HepG2 (cell line): Measurements from ENCODE around the gene ERICH3. TPM values are rescaled to one million over a fixed set of nuclear protein-coding genes. Genes with fewer than 3 reads are reported as not detected.

ENCODE experiments used
- ATAC-seq: fragments of 200-7000 bp; cut with Tn5 transposase; 3 replicates; pipeline ENCODE4 v1.9.1; 2020; ENCODE audit warnings: mild to moderate bottlenecking, moderate library complexity
- BruUV-seq: library from RNA; stranded (reverse); fragments of 400-500 nt; replicated peaks from 2 replicates; lab custom pipeline; 2021; lab: Mats Ljungman, UMichigan
- CTCF ChIA-PET: fragments of 300-600 bp; formaldehyde crosslinking; extraction: SDS; loops from one replicate; lab custom pipeline; 2021; ENCODE audit warnings: low total read pairs, inconsistent platforms, low intra/inter-chr PET ratio; lab: Yijun Ruan, JAX
- POLR2A ChIA-PET: fragments of 350-600 bp; sonication (Branson Sonifier 250); formaldehyde crosslinking; loops from one replicate; lab custom pipeline; 2020; ENCODE audit warnings: antibody characterized with exemption, inconsistent platforms; lab: Yijun Ruan, JAX
- DNase-seq: peaks from one replicate; pipeline ENCODE4 v3.0.0-alpha.2; 2015; ENCODE audit warnings: low spot score
- FAIRE-seq: peaks from 3 replicates; lab custom pipeline; 2011; peaks lifted over from hg19 to GRCh38; lab: Jason Lieb, UNC
- H2AFZ ChIP-seq: one replicate; pipeline ENCODE4 v1.6.1; 2011; ENCODE audit warnings: low read length, inconsistent platforms
- H3K27ac ChIP-seq: fragments of 300-600 bp; 3 replicates; pipeline ENCODE4 v1.8.0; 2011; ENCODE audit warnings: mixed run types, mild to moderate bottlenecking, mixed read lengths, low read length, inconsistent platforms; ENCODE audit not compliant: insufficient read depth; ENCODE audit errors: extremely low read length
- H3K27me3 ChIP-seq, 2 experiments: fragments of 200-600 bp in 1 of 2; 2 replicates in 1 of 2; 3 replicates in 1 of 2; pipeline versions ENCODE4 v1.6.0 to v1.8.0; 2011; ENCODE audit warnings: low read length in 2 of 2, mild to moderate bottlenecking in 2 of 2, moderate library complexity in 2 of 2, inconsistent platforms in 1 of 2; ENCODE audit not compliant: insufficient read depth in 2 of 2, control insufficient read depth in 1 of 2
- H3K36me3 ChIP-seq, 2 experiments: fragments of 200-600 bp in 1 of 2; replicated peaks in 1 of 2; 2 replicates in 1 of 2; 3 replicates in 1 of 2; pipeline versions ENCODE4 v1.5.1 to v1.8.0; 2011; ENCODE audit warnings: low read length in 2 of 2, inconsistent platforms in 1 of 2; ENCODE audit not compliant: insufficient read depth in 2 of 2, control insufficient read depth in 1 of 2
- H3K4me1 ChIP-seq: 2 replicates; pipeline ENCODE4 v1.5.1; 2012; ENCODE audit warnings: low read length, inconsistent platforms; ENCODE audit not compliant: insufficient read depth
- H3K4me2 ChIP-seq: 2 replicates; pipeline ENCODE4 v1.6.0; 2011; ENCODE audit warnings: low read depth, low read length, inconsistent platforms
- H3K4me3 ChIP-seq, 3 experiments: fragments of 200-600 bp in 1 of 3; sonication (generic), shearing (Covaris generic) in 1 of 3; replicated peaks in 1 of 3; 2 replicates each; pipeline ENCODE4 v1.5.1; 2011 to 2016; ENCODE audit warnings: low read length in 3 of 3, inconsistent platforms in 2 of 3, low read depth in 2 of 3, mild to moderate bottlenecking in 2 of 3, control low read depth in 1 of 3, mixed read lengths in 1 of 3; ENCODE audit not compliant: insufficient read depth in 1 of 3
- H3K79me2 ChIP-seq: one replicate; pipeline ENCODE4 v1.6.1; 2011; ENCODE audit warnings: low read length, inconsistent platforms; ENCODE audit not compliant: insufficient read depth
- H3K9ac ChIP-seq: 2 replicates; pipeline ENCODE4 v1.6.0; 2011; ENCODE audit warnings: mild to moderate bottlenecking, low read depth, low read length, inconsistent platforms; ENCODE audit not compliant: insufficient read depth
- H3K9me3 ChIP-seq: 2 replicates; pipeline ENCODE4 v1.5.1; 2012; ENCODE audit warnings: mild to moderate bottlenecking, low read length
- H4K20me1 ChIP-seq: 2 replicates; pipeline ENCODE4 v1.6.0; 2011; ENCODE audit warnings: inconsistent platforms, mild to moderate bottlenecking, low read length, moderate library complexity; ENCODE audit not compliant: insufficient read depth
- HCFC1 ChIP-seq: fragments of 150-350 bp; IDR thresholded peaks from 2 replicates; pipeline ENCODE4 v1.6.1; 2014; ENCODE audit warnings: low read depth, low read length
- HNF4A ChIP-seq: sonication (generic); formaldehyde crosslinking; IDR thresholded peaks from 2 replicates; pipeline ENCODE4 v1.4.0; 2020; ENCODE audit warnings: missing genetic modification reagents
- HNRNPLL ChIP-seq: fragments of 200-400 bp; formaldehyde crosslinking; IDR thresholded peaks from 2 replicates; pipeline ENCODE4 v1.6.1; 2017; ENCODE audit warnings: mild to moderate bottlenecking, low read depth, low read length; ENCODE audit not compliant: poor library complexity, severe bottlenecking
- NCOR1 ChIP-seq: fragments of 200-600 bp; sonication (generic); IDR thresholded peaks from 2 replicates; pipeline ENCODE4 v1.7.0; 2017; ENCODE audit warnings: antibody characterized with exemption, low read length, borderline replicate concordance
- PCBP1 ChIP-seq: fragments of 200-400 bp; formaldehyde crosslinking; IDR thresholded peaks from 2 replicates; pipeline ENCODE4 v1.6.1; 2017; ENCODE audit warnings: mild to moderate bottlenecking, low read depth, low read length, borderline replicate concordance
- RNF2 ChIP-seq: fragments of 450-650 bp; conservative IDR thresholded peaks from 2 replicates; pipeline ENCODE4 v1.6.1; 2016; ENCODE audit warnings: low read depth
- SOX13 ChIP-seq, 3 experiments: fragments of 450-650 bp in 1 of 3; sonication (generic) in 1 of 3; formaldehyde crosslinking in 1 of 3; IDR thresholded peaks in 2 of 3; conservative IDR thresholded peaks in 1 of 3; 2 replicates each; pipeline versions ENCODE4 v1.5.0 to v1.6.1; 2016 to 2020; ENCODE audit warnings: antibody characterized with exemption in 1 of 3, mild to moderate bottlenecking in 1 of 3, missing compliant biosample characterization in 1 of 3, missing genetic modification reagents in 1 of 3, moderate library complexity in 1 of 3
- TGIF2 ChIP-seq: IDR thresholded peaks from 2 replicates; pipeline ENCODE4 v1.6.1; 2016; ENCODE audit warnings: control low read depth, missing compliant biosample characterization
- ZNF180 ChIP-seq: sonication (generic); formaldehyde crosslinking; IDR thresholded peaks from 2 replicates; pipeline ENCODE4 v1.4.0; 2020; ENCODE audit warnings: low read depth, missing genetic modification reagents, borderline replicate concordance
- ZNF224 ChIP-seq: sonication (generic); formaldehyde crosslinking; IDR thresholded peaks from 2 replicates; pipeline ENCODE4 v1.5.0; 2020; ENCODE audit warnings: mild to moderate bottlenecking, missing genetic modification reagents
- ZNF441 ChIP-seq: sonication (generic); formaldehyde crosslinking; IDR thresholded peaks from 2 replicates; pipeline ENCODE4 v1.7.0; 2021; ENCODE audit warnings: missing genetic modification reagents, borderline replicate concordance
- ZNF446 ChIP-seq: sonication (generic); formaldehyde crosslinking; IDR thresholded peaks from 2 replicates; pipeline ENCODE4 v1.5.0; 2020; ENCODE audit warnings: mild to moderate bottlenecking, missing genetic modification reagents
- ZNF792 ChIP-seq: IDR thresholded peaks from 2 replicates; pipeline ENCODE4 v1.6.1; 2016
- WGBS: methylation state at CpG from one replicate; pipeline ENCODE4 v1.1.6; 2017; ENCODE audit warnings: low lambda C conversion rate; 5-methylcytosine and 5-hydroxymethylcytosine counted together
- in situ Hi-C: cut with HindIII; loops from 2 replicates; pipeline ENCODE4 v1.10.0; 2017; ENCODE audit warnings: low pct_unique_long_range_greater_than_20kb; ENCODE audit not compliant: extremely low pct_ligation_motif_present
- intact Hi-C: fragments of 100-400 bp; cut with micrococcal nuclease; formaldehyde crosslinking; loops from one replicate; pipeline ENCODE4 v1.10.0; 2022; ENCODE audit not compliant: unreplicated experiment
- polyA plus RNA-seq, 8 experiments: library from polyadenylated mRNA; depleted of rRNA in 3 of 8; stranded (reverse) in 7 of 8; unstranded in 1 of 8; fragments of >200 nt; fragmentation: Illumina TruSeq in 4 of 8; extraction: Trizol in 4 of 8; gene quantifications; 2 replicates each; pipeline versions ENCODE4 v1.2.1 to v1.2.3, GENCODE V29; 2011 to 2016; ENCODE audit warnings: low read depth in 4 of 8, missing spikeins in 1 of 8, mixed read lengths in 1 of 8; ENCODE audit not compliant: insufficient read depth in 1 of 8
- total RNA-seq, 5 experiments: library from RNA; depleted of rRNA; stranded (reverse); fragments of >200 nt; fragmentation: Illumina TruSeq; extraction: Trizol; gene quantifications; 2 replicates each; pipeline ENCODE4 v1.2.3, GENCODE V29; 2016; ENCODE audit warnings: low read depth in 1 of 5
- TF ChIP-seq, protein P1 (sequence below): sonication (generic); formaldehyde crosslinking; IDR thresholded peaks from 2 replicates; pipeline ENCODE4 v1.4.0; 2020; ENCODE audit warnings: missing genetic modification reagents, borderline replicate concordance
- TF ChIP-seq, protein P2 (sequence below), 2 experiments: fragments of 450-650 bp in 1 of 2; sonication (generic) in 1 of 2; formaldehyde crosslinking; IDR thresholded peaks; 2 replicates each; pipeline versions ENCODE4 v1.5.0 to v1.8.0; 2020 to 2022; ENCODE audit warnings: mild to moderate bottlenecking in 1 of 2, missing genetic modification reagents in 1 of 2
- TF ChIP-seq, protein P3 (sequence below), 2 experiments: sonication (generic) in 1 of 2; formaldehyde crosslinking in 1 of 2; IDR thresholded peaks; 2 replicates each; pipeline versions ENCODE4 v1.4.0 to v1.6.1; 2016 to 2020; ENCODE audit warnings: borderline replicate concordance in 1 of 2, low read depth in 1 of 2, mild to moderate bottlenecking in 1 of 2, missing genetic modification reagents in 1 of 2

ERICH3 gene
- total and polyA plus RNA-seq, 2 of the 13 experiments (the other 11 are each of a cell fraction or from before 2014, with no cell fraction given) = 0.03 TPM; not detected in 1

DNA sequence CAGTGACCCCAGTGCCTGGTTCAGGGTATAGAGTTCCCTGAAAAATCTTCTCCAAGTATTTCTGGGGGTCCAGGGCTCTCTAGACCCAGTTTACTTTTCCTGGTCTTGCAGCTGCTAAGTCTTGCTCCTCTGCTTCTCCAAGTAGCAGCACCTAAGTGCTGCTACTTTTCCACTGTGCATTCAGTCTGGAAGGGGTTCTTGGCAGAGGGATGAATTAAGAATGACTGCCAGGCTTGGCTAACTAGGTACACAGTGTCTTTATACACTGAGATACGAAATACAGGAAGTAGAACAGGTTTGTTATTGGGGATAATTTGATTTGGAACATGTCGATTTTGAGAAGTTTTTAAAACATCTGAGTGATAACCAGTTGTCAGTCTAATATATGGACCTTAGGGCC is 24.2 kb upstream of the ERICH3 start (continued):
- no peak for TF ChIP-seq PCBP1
- no peak for TF ChIP-seq NCOR1
- TF ChIP-seq ZNF180 (CRISPR knock-in tag) = no peak
- TF ChIP-seq, protein P1, sequence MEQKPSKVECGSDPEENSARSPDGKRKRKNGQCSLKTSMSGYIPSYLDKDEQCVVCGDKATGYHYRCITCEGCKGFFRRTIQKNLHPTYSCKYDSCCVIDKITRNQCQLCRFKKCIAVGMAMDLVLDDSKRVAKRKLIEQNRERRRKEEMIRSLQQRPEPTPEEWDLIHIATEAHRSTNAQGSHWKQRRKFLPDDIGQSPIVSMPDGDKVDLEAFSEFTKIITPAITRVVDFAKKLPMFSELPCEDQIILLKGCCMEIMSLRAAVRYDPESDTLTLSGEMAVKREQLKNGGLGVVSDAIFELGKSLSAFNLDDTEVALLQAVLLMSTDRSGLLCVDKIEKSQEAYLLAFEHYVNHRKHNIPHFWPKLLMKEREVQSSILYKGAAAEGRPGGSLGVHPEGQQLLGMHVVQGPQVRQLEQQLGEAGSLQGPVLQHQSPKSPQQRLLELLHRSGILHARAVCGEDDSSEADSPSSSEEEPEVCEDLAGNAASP (CRISPR knock-in tag) = no peak

DNA sequence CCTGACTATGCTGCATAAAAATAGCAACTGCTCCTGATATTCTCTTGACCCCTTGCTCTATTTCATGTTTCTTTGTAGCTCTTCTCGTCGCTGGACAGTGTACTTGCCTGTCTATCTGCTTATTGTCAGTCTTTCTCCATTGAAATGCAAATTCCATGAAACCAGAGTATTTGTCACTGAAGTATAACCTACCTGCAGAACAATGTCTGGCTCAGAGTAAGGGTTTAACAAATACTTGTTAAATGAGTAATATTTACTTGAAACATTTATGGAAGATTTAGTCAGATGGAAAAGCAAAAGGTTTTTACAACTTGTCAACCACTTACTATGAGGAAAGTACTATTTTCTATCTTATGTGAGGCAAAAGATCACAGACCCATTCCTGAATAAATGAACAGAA is 19.9 kb upstream of the ERICH3 start:
- no peak overlapping the region for H3K27ac ChIP-seq
- H3K4me2 ChIP-seq = no peak overlapping the region
- DNase-seq = peak; percentile 14
- H3K9ac ChIP-seq = no peak overlapping the region
- H4K20me1 ChIP-seq = no peaks in the 10 kb centered on the region
- WGBS = 56% methylated on average over 2 of the region's 2 CpGs
- no peak for ATAC-seq
- in situ Hi-C loops (loop anchor here (25.0 kb wide), 1 partner anchor 856 kb away; no protein-coding TSS in a partner anchor), intact Hi-C loops (loop anchor here (5.0 kb wide), 1 partner anchor 696 kb away; no protein-coding TSS in a partner anchor)
- CTCF ChIA-PET = no interaction called here
- BruUV-seq = no TSS peak
- H3K36me3 ChIP-seq = no peaks in the 10 kb centered on the region
- peaks cover 8% of the 10 kb centered on the region for H3K4me1 ChIP-seq
- no peak overlapping the region for H3K4me3 ChIP-seq
- no peaks in the 10 kb centered on the region for H3K27me3 ChIP-seq
- H3K9me3 ChIP-seq = no peaks in the 10 kb centered on the region
- H2AFZ ChIP-seq = no peak overlapping the region
- no peak for FAIRE-seq
- no peaks in the 10 kb centered on the region for H3K79me2 ChIP-seq
- POLR2A ChIA-PET = no interaction called here
- TF ChIP-seq ZNF446 (CRISPR knock-in tag) (no peak), ZNF224 (CRISPR knock-in tag) (no peak), HCFC1 (no peak), ZNF441 (CRISPR knock-in tag) (no peak), SOX13 (IDR thresholded peaks at IDR 0.05) (no peak), SOX13 (CRISPR knock-in tag; conservative IDR thresholded peaks at IDR 0.05 in 1 of 2, IDR thresholded peaks at IDR 0.05 in 1 of 2) (no peak), RNF2 (no peak), ZNF792 (CRISPR knock-in tag) (no peak), HNF4A (CRISPR knock-in tag) (no peak), TGIF2 (CRISPR knock-in tag) (no peak), HNRNPLL (no peak)
- TF ChIP-seq, protein P2, sequence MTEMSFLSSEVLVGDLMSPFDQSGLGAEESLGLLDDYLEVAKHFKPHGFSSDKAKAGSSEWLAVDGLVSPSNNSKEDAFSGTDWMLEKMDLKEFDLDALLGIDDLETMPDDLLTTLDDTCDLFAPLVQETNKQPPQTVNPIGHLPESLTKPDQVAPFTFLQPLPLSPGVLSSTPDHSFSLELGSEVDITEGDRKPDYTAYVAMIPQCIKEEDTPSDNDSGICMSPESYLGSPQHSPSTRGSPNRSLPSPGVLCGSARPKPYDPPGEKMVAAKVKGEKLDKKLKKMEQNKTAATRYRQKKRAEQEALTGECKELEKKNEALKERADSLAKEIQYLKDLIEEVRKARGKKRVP (CRISPR knock-in tag; IDR thresholded peaks at IDR 0.05) = no peak
- TF ChIP-seq, protein P3, sequence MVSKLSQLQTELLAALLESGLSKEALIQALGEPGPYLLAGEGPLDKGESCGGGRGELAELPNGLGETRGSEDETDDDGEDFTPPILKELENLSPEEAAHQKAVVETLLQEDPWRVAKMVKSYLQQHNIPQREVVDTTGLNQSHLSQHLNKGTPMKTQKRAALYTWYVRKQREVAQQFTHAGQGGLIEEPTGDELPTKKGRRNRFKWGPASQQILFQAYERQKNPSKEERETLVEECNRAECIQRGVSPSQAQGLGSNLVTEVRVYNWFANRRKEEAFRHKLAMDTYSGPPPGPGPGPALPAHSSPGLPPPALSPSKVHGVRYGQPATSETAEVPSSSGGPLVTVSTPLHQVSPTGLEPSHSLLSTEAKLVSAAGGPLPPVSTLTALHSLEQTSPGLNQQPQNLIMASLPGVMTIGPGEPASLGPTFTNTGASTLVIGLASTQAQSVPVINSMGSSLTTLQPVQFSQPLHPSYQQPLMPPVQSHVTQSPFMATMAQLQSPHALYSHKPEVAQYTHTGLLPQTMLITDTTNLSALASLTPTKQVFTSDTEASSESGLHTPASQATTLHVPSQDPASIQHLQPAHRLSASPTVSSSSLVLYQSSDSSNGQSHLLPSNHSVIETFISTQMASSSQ (IDR thresholded peaks at IDR 0.05; ENCODE audit: low read depth) = no peak
- TF ChIP-seq, protein P3 (CRISPR knock-in tag; IDR thresholded peaks at IDR 0.05; ENCODE audit: borderline replicate concordance) = no peak
